Kidney epithelial cell (primary cell): ENCODE results near the gene ALOX12. TPM values are rescaled to one million over a fixed set of nuclear protein-coding genes. Genes with fewer than 3 reads are reported as not detected.
"Not testable (repeated sequence)": the region's sequence is repeated elsewhere in the genome, so short reads cannot be mapped to it uniquely, and the experiment has no call there.

ENCODE experiments used
- DNase-seq: peaks from one replicate; pipeline ENCODE4 v3.0.0-alpha.2; 2010; ENCODE audit warnings: low read depth
- H3K27me3 ChIP-seq: 2 replicates; pipeline ENCODE4 v1.6.0; 2011; ENCODE audit warnings: low read length; ENCODE audit not compliant: control insufficient read depth, insufficient read depth
- H3K36me3 ChIP-seq: 2 replicates; pipeline ENCODE4 v1.5.1; 2011; ENCODE audit warnings: low read length; ENCODE audit not compliant: control insufficient read depth, insufficient read depth
- H3K4me3 ChIP-seq: 2 replicates; pipeline ENCODE4 v1.5.1; 2011; ENCODE audit warnings: low read depth, mild to moderate bottlenecking, control low read depth, low read length
- CTCF ChIP-seq: IDR thresholded peaks from 2 replicates; pipeline ENCODE4 v1.5.1; 2011; ENCODE audit warnings: mild to moderate bottlenecking, moderate library complexity, low read length, control low read depth, inconsistent platforms; ENCODE audit not compliant: insufficient read depth, poor library complexity, severe bottlenecking
- total RNA-seq: library from RNA; depleted of rRNA; stranded (reverse); fragments of >200 nt; gene quantifications from 2 replicates; pipeline ENCODE4 v1.2.3, GENCODE V29; 2015

ALOX12 gene
- total RNA-seq: 1.4 and 1.7 TPM in 2 replicates

- H3K36me3 ChIP-seq: no peaks in the 10 kb centered on the region
- no peak for TF ChIP-seq CTCF
- H3K27me3 ChIP-seq: peaks cover 18% of the 10 kb centered on the region
- peak within 1 kb of the TSS; percentile 4 for H3K4me3 ChIP-seq
- no peak for DNase-seq
These were observed at the start of gene ALOX12 for GRCh38 chr17:6995500-6996255. Gene ALOX12 (plus strand): TSS chr17:6996049. CDS start chr17:6996118, 69 bp downstream.

- TF ChIP-seq CTCF: no peak
- DNase-seq: no peak
- Histone ChIP-seq H3K4me3 (no peak overlapping the region), H3K27me3 (no peaks in the 10 kb centered on the region), H3K36me3 (no peaks in the 10 kb centered on the region)
These were observed 48.1 kb upstream of the ALOX12 start for GRCh38 chr17:6947745-6948144.

GRCh38 chr17:6948562-6948961, 47.3 kb upstream of the ALOX12 start:
- no peaks in the 10 kb centered on the region for H3K27me3 ChIP-seq
- DNase-seq: no peak
- H3K4me3 ChIP-seq: no peak overlapping the region
- no peak for TF ChIP-seq CTCF
- H3K36me3 ChIP-seq: no peaks in the 10 kb centered on the region

- Histone ChIP-seq H3K36me3 (no peaks in the 10 kb centered on the region), H3K27me3 (no peaks in the 10 kb centered on the region), H3K4me3 (no peak overlapping the region)
- no peak for TF ChIP-seq CTCF
- no peak for DNase-seq
These were observed 46.9 kb upstream of the ALOX12 start for GRCh38 chr17:6948976-6949375.

GRCh38 chr17:6950938-6951337, 44.9 kb upstream of the ALOX12 start:
- not testable (repeated sequence) for H3K36me3 ChIP-seq, DNase-seq, H3K4me3 ChIP-seq, H3K27me3 ChIP-seq

GRCh38 chr17:6953689-6954088, 42.2 kb upstream of the ALOX12 start:
- Histone ChIP-seq H3K36me3 (no peaks in the 10 kb centered on the region), H3K4me3 (no peak overlapping the region), H3K27me3 (no peaks in the 10 kb centered on the region)
- DNase-seq: no peak
- no peak for TF ChIP-seq CTCF
